Measurements from ENCODE around the gene SLC43A2. TPM values are rescaled to one million over a fixed set of nuclear protein-coding genes. Genes with fewer than 3 reads are reported as not detected.

Gene SLC43A2
- total RNA-seq, 6 experiments from 2014 or later, result 1.4 to 8.9 (median 5.1) TPM

DNA sequence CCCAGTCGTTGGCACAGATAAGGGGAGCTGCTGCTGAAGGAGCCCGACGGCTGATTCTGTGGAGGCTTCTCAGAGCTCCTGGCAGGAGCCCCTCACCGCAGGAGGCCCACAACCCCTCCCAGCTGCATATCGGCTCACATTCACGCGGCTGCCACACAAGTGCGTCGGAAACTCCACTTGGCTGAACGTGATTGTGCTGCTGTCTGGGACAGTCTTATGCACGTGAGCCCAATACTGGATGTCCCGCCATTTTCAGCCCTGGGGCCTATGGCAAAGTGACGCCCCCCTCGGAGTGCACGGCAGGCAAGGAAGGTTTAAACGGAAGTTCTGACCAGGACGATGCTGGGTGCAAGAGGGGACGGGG, 57.3 kb downstream of the SLC43A2 start:
- 70% methylated on average over 8 of the region's 18 CpGs for WGBS (ENCODE audit: insufficient coverage, low coverage, low lambda C conversion rate, missing lambda C conversion rate)
- peak in 1 of 3 donors; percentile 16 for DNase-seq
- intact Hi-C loops (cut with DNase I), result loop anchor here (5.0 kb wide), 1 partner anchor 61 kb away; no protein-coding TSS in a partner anchor

DNA sequence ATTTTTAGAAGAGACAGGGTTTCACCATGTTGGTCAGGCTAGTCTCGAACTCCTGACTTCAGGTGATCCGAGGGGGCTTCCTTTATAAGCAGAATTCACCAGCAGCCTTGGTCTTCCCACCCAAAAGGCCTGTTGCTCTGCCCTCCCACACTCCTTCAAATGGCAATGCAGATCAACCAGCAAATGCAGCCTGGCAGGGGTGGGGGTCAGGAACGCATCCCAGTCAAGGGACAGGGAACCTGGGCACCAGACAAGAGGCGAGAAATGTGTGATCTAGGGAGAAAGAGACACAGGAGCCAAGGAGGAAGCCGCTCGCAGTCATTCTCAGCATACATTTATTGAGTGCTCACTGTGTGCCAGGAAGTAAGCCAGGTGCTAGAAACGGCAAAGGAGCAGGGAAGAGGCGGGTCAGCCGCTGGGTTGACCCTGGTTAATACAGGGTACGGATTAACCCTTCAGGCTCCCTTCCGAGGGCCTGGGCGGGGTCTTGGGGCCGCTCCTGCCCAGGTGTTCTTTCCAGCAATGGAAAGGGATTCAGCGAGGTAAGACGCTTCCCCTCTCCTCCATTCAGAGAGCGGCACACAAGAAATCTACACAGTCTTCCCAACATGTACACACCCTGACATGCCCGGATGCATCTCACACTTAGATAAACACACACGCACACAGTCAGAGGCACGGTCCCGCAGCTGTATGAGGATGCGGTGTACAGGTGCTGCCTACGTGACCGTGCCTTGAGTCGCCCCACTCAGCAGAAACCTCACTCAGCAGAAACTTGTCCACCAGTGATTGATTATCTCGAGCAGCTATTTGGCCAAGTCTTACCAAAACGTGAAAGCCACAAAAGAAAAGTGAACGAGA, 59.5 kb downstream of the SLC43A2 start:
- no peak for ATAC-seq
- 53% methylated on average over 13 of the region's 27 CpGs for WGBS (ENCODE audit: insufficient coverage, low coverage, low lambda C conversion rate, missing lambda C conversion rate)
- TF ChIP-seq, protein P1, sequence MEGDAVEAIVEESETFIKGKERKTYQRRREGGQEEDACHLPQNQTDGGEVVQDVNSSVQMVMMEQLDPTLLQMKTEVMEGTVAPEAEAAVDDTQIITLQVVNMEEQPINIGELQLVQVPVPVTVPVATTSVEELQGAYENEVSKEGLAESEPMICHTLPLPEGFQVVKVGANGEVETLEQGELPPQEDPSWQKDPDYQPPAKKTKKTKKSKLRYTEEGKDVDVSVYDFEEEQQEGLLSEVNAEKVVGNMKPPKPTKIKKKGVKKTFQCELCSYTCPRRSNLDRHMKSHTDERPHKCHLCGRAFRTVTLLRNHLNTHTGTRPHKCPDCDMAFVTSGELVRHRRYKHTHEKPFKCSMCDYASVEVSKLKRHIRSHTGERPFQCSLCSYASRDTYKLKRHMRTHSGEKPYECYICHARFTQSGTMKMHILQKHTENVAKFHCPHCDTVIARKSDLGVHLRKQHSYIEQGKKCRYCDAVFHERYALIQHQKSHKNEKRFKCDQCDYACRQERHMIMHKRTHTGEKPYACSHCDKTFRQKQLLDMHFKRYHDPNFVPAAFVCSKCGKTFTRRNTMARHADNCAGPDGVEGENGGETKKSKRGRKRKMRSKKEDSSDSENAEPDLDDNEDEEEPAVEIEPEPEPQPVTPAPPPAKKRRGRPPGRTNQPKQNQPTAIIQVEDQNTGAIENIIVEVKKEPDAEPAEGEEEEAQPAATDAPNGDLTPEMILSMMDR (IDR thresholded peaks at IDR 0.05), result no peak
- no peak for TF ChIP-seq POLR2A (IDR thresholded peaks at IDR 0.05)
- no peak overlapping the region for H3K4me3 ChIP-seq
- no peaks in the 10 kb centered on the region for H3K36me3 ChIP-seq
- intact Hi-C loops (cut with DNase I), result no loop called here
- H3K9me3 ChIP-seq, result no peaks in the 10 kb centered on the region
- H3K27ac ChIP-seq, result no peak overlapping the region
- DNase-seq, result no peak
- H3K4me1 ChIP-seq, result no peaks in the 10 kb centered on the region
- H3K27me3 ChIP-seq, result no peaks in the 10 kb centered on the region

More for the DNA sequence above, 57.3 kb downstream of the SLC43A2 start:
- no peaks in the 10 kb centered on the region for H3K36me3 ChIP-seq
- no peaks in the 10 kb centered on the region for H3K9me3 ChIP-seq
- H3K27ac ChIP-seq, result no peak overlapping the region
- H3K4me1 ChIP-seq, result peaks cover 0 to 6% (median 0%) of the 10 kb centered on the region in 4 donors
- TF ChIP-seq, protein P1 (IDR thresholded peaks at IDR 0.05), result no peak
- TF ChIP-seq POLR2A (IDR thresholded peaks at IDR 0.05), result no peak
- ATAC-seq, result no peak
- no peaks in the 10 kb centered on the region for H3K27me3 ChIP-seq
- no peak overlapping the region for H3K4me3 ChIP-seq

DNA sequence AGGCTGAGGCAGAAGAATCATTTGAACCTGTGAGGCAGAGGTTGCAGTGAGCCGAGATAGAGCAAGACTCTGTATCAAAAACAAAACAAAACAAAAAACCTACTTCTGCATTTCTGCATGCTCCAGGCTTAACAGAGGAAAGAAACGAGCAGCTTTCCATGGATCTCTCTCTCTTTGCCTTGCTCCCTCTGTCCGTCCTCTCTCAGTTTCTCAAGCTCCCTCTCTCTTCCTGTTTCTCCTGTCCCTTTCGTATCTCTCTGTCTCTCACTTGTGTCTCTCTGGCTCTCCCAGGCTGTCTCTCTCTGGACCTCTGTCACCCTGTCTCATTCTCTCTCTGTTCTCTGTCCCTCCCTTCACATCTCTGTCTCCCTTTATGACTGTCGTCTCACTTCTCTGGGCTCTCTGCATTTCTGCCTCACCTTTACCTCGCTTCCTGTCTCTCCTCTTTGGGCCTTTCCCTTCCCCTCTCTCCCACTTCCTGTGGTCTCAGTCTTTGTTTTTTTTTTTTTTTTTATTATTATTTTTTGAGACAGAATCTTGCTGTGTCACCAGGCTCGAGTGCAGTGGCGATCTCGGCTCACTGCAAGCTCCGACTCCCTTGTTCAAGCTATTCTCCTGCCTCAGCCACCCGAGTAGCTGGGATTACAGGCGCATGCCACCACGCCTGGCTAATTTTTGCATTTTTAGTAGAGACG, 62.0 kb downstream of the SLC43A2 start:
- peaks cover 0 to 4% (median under 1%) of the 10 kb centered on the region in 4 donors for H3K4me1 ChIP-seq
- no peak overlapping the region for H3K4me3 ChIP-seq
- TF ChIP-seq POLR2A (IDR thresholded peaks at IDR 0.05), result no peak
- H3K27me3 ChIP-seq, result no peaks in the 10 kb centered on the region
- WGBS (ENCODE audit: insufficient coverage, low coverage, low lambda C conversion rate, missing lambda C conversion rate), result 37% methylated on average over 10 of the region's 14 CpGs
- intact Hi-C loops (cut with DNase I), result no loop called here
- DNase-seq (no peak), ATAC-seq (no peak)
- H3K9me3 ChIP-seq, result no peaks in the 10 kb centered on the region
- no peaks in the 10 kb centered on the region for H3K36me3 ChIP-seq
- no peak overlapping the region for H3K27ac ChIP-seq

DNA sequence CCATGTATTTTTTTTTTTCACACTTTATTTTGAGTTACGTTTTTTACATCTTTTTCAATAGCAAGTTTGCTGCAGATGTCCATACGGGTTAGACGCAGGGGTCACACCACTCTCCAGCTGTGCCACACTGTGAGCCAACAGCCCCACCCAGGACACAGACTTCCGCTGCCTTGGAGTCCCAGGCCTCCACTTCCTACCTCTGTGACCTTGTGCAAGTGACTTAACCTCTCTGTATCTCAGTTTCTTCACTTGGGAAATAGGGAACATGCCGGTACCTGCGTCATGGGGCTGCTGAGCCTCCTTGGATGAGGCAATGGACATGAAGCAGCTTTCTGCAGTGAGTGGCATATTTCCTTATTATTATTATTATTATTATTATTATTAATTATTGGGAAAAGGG, 62.8 kb downstream of the SLC43A2 start:
- Histone ChIP-seq H3K4me3 (no peak overlapping the region), H3K27ac (no peak overlapping the region), H3K36me3 (no peaks in the 10 kb centered on the region), H3K27me3 (no peaks in the 10 kb centered on the region), H3K9me3 (no peaks in the 10 kb centered on the region), H3K4me1 (peaks cover 0 to 12% (median 3%) of the 10 kb centered on the region in 4 donors)
- intact Hi-C loops (cut with DNase I), result no loop called here
- 53% methylated on average over 6 of the region's 6 CpGs for WGBS (ENCODE audit: insufficient coverage, low coverage, low lambda C conversion rate, missing lambda C conversion rate)
- TF ChIP-seq, protein P1 (IDR thresholded peaks at IDR 0.05), result no peak
- TF ChIP-seq POLR2A (IDR thresholded peaks at IDR 0.05), result no peak
- ATAC-seq (no peak), DNase-seq (no peak)

Measured in right lobe of liver (tissue), 6 donors.